Kidney epithelial cell (primary cell): ENCODE measurements around the gene GTPBP3. TPM values are rescaled to one million over a fixed set of nuclear protein-coding genes. Genes with fewer than 3 reads are reported as not detected.

Experiments
- DNase-seq: peaks from one replicate; pipeline ENCODE4 v3.0.0-alpha.2; 2010; ENCODE audit warnings: low read depth
- H3K27me3 ChIP-seq: 2 replicates; pipeline ENCODE4 v1.6.0; 2011; ENCODE audit warnings: low read length; ENCODE audit not compliant: control insufficient read depth, insufficient read depth
- H3K36me3 ChIP-seq: 2 replicates; pipeline ENCODE4 v1.5.1; 2011; ENCODE audit warnings: low read length; ENCODE audit not compliant: control insufficient read depth, insufficient read depth
- H3K4me3 ChIP-seq: 2 replicates; pipeline ENCODE4 v1.5.1; 2011; ENCODE audit warnings: low read depth, mild to moderate bottlenecking, control low read depth, low read length
- CTCF ChIP-seq: IDR thresholded peaks from 2 replicates; pipeline ENCODE4 v1.5.1; 2011; ENCODE audit warnings: mild to moderate bottlenecking, moderate library complexity, low read length, control low read depth, inconsistent platforms; ENCODE audit not compliant: insufficient read depth, poor library complexity, severe bottlenecking
- total RNA-seq: library from RNA; depleted of rRNA; stranded (reverse); fragments of >200 nt; gene quantifications from 2 replicates; pipeline ENCODE4 v1.2.3, GENCODE V29; 2015

Gene GTPBP3
- total RNA-seq, 1 donor from 2014 or later, result 31.8 TPM

- DNase-seq, result no peak
- Histone ChIP-seq H3K4me3 (no peak overlapping the region), H3K36me3 (no peaks in the 10 kb centered on the region), H3K27me3 (no peaks in the 10 kb centered on the region)
- TF ChIP-seq CTCF, result no peak
Measured at GRCh38 chr19:17339088-17339741, 1.9 kb downstream of the GTPBP3 start.

- TF ChIP-seq CTCF, result no peak
- no peak for DNase-seq
- no peaks in the 10 kb centered on the region for H3K36me3 ChIP-seq
Measured at GRCh38 chr19:17340302-17340870, 3.0 kb downstream of the GTPBP3 start.

GRCh38 chr19:17340871-17341357, 3.6 kb downstream of the GTPBP3 start:
- no peak for TF ChIP-seq CTCF

More at GRCh38 chr19:17340302-17340870, 3.0 kb downstream of the GTPBP3 start:
- no peak overlapping the region for H3K4me3 ChIP-seq
- no peaks in the 10 kb centered on the region for H3K27me3 ChIP-seq

GRCh38 chr19:17341386-17341785, 4.0 kb downstream of the GTPBP3 start:
- Histone ChIP-seq H3K36me3 (no peaks in the 10 kb centered on the region), H3K4me3 (no peak overlapping the region), H3K27me3 (no peaks in the 10 kb centered on the region)
- TF ChIP-seq CTCF, result no peak
- DNase-seq, result no peak

More at GRCh38 chr19:17340871-17341357, 3.6 kb downstream of the GTPBP3 start:
- Histone ChIP-seq H3K27me3 (no peaks in the 10 kb centered on the region), H3K36me3 (no peaks in the 10 kb centered on the region), H3K4me3 (no peak overlapping the region)
- DNase-seq, result no peak

- Histone ChIP-seq H3K27me3 (no peaks in the 10 kb centered on the region), H3K36me3 (no peaks in the 10 kb centered on the region), H3K4me3 (no peak overlapping the region)
- no peak for TF ChIP-seq CTCF
- no peak for DNase-seq
Measured at GRCh38 chr19:17341845-17342244, 4.5 kb downstream of the GTPBP3 start.
